G401.6 (cell line): ENCODE measurements around the gene AKR1D1.
"Not testable (repeated sequence)": the region's sequence is repeated elsewhere in the genome, so short reads cannot be mapped to it uniquely, and the experiment has no call there.

Source experiments
- FAIRE-seq: peaks from 2 replicates; lab custom pipeline; 2012; peaks lifted over from hg19 to GRCh38; lab: Jason Lieb, UNC

The AKR1D1 gene

DNA sequence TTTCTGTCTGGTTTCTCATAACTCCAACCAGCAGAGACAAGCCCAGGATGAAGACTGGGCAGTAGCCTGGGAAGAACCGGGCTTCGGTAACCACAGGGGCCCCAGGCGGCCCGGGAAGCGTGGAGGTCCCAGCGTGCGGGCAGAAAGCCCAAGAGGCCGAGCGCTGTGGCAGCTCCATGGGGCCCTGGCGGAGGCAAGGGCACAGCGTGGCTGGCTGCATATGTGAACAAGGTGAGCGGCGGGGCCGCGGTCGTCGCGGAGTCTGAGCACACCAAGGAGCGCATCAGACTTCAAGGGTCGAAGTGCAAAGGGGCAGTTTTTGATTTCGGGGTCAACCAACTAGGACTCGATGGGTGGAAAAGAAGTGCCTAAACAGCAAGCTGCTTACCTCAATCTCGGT lies 45.9 kb downstream of the AKR1D1 start:
- FAIRE-seq, result no peak

DNA sequence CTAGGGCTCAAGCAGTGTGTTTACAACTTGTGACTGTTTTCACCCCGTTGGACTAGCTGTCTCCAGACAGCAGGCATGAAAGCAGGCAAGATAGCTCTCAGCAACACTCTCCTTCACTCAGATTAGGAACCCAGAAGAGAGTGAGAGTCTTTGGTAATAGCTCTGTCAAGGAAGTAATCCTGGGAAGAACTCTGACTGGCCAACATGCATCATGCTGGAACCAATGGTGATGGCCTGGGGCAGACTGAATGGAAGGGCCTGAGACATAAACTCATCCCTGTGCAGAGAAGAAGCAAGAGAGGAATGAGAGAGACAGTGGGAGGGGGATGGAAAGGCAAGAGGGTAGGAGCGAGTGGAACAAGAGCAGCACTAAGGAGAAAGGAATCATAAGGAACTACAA lies 48.9 kb downstream of the AKR1D1 start:
- FAIRE-seq, result no peak

DNA sequence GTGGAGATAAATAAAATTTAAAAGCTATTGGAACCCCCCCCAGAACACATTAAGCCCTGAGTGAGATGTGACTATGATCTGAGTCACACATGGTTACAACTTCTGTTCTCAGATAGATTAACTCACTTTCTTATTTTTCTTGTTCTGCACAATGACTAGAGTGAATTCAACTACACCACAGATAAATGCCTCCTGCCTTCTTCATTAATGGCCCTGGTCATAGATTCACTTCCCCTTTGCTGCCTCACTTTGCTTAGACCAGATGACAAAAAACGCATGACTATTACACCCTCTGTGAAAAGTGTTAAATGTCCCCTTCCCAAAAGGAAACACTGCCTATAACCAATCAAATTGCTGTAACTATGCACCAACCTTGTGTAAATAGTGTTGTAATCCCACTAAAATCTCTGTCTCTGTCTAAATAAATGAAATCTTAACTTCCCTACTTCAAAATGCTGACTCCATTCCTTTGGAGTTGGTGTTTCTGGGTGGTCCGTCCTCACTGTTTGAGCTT lies 49.4 kb downstream of the AKR1D1 start:
- no peak for FAIRE-seq

DNA sequence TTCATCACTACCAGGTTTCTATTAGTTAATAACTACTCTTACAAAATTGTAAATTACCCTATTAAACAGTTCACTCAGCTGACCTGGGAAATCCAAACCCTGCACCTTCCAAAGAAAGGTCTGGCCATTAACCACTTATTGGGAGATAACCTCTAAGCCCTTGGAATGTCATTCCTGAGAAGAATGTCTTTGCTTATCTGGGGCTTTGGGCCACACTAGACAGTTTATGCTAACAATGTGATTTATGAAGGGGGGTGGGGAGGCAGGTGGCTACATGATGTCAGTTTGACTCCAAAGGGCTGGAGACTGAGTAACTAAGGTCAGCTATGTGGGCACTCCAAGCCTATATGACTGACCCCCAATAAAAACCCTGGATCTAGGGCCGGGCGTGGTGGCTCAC lies 50.7 kb downstream of the AKR1D1 start:
- no peak for FAIRE-seq

DNA sequence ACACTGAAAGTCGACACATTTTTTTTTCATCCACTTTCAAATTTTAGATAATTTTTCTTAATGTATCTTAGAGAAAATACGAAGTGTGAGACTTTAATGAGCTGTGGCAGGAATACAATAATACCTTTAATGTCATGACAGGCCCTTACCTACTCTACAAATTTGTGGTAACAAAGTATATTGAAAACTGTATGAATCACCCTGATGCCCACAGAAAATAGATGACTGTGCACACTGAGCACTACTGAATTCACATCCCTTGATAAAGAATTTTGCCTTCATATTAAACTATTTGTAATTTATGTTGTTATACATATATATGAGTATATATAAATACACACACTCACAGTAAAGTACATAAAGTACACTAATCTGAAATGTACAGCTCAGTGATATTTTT lies 51.7 kb downstream of the AKR1D1 start:
- no peak for FAIRE-seq

DNA sequence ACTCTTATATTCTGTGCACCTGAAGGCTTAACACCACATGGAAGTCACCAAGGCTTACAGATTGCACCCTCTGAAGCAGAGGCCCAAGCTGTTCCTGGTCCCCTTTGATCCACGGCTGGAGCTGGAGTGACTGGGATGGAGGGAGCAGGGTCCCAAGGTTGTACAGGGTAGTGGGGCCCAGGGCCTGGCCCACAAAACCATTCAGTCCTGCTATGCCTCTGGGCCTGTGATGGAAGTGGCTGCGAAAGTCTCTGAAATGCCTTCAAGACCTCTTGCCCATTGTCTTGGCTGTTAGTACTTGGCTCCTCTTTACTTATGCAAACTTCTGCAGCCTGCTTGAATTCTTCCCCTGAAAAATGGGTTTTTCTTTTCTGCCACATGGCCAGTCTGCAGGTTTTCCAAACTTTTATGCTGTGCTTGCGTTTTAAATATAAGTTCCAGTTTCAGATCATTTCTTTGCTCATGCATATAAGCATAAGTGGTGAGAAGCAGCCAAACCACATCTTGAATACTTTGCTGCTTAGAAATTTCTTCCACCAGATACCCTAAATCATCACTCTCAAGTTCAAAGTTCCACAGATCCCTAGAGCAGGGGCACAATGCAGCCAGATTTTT lies 53.4 kb downstream of the AKR1D1 start:
- FAIRE-seq, result no peak

DNA sequence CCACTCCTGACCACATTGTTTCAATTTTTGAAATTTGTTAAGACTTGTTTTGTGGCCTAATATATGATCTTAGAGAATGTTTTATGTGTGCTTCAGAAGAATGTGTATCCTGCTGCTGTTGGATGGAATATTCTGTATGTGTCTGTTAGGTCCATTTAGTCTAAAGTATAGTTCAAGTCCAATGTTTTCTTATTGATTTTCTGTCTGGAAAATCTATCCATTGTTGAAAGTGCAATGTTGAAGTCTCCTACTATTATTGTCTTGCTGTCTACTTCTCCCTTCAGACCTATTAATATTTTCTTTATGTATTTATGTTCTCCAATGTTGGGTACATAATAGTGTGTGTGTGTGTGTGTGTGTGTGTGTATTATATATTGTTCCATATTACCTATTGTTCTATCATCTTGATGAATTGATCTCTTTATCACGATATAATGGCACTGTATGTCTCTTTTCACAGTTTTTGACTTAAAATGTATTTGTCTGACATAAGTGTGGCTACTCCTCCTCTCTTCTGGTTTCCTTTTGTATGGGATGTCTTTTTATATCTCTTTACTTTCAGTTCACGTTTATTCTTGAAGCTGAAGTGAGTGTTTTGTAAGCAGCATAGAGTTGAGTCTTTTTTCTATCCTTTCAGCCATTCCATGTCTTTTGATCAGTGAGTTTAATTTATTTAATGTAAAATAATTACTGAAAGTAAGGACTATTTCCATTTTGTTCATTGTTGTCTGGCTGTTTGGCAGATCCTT lies 61.3 kb downstream of the AKR1D1 start:
- FAIRE-seq, result no peak

DNA sequence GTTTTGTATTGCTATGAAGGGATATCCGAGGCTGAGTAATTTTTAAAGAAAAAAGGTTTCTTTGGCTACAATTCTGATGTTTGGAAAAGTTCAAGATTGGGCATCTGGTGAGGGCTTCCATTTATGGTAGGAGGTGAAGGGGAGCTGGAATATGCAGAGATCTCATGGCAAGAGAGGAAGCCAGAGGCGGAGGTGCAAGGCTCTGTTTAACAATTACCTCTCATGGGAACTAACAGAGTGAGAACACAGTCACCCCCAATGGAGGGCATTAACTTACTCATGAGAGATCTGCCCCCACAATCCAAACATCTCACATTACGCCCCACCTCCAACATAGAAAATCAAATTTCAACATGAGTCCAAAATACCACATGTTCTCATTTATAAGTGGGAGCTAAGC lies 62.0 kb downstream of the AKR1D1 start:
- no peak for FAIRE-seq

DNA sequence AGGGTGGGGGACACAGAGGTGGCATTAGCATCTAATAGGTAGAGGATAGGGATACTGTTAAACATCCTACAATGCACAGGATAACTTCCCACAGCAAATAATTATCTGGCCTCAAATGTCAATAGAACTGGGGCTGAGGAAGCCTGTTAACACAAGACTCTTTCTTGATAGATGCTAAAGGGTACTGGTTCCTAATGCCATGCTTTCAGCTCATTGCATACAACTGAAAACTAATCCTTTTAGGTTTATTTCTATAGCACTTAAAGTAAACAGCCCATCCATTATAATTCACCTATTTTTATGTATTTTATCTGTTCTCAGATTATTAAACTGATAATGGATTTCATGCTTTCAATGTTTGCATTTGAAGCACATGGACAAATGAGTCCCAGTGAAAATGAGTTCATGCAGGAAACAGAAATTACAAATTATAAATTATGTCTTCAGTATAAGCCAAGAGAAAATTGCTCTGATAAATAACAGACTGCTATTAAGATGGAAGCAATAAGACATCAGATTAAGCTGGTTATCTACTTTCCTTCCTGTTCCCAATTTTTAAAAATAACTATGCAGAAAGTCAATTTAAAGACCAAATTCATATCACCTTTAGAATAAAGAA lies 66.4 kb downstream of the AKR1D1 start:
- no peak for FAIRE-seq

DNA sequence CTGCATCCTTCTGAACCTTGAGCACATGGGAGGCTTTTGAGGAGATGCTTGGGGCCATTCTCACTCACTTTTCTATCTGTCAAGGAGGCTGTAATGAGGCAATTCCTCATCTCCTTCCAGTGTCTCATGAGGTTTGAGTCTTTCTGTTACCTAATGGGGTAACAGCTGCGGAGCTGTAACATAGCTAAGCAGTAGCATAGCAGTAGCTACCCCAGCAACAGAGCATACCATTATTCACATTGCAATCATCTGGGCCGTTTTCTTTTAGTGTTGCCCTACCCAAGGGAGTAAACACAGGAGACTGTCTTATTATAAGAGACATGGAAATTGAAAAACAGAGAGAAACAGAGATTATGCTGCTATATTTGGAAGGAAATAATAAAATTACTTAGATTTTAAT lies 68.7 kb downstream of the AKR1D1 start:
- no peak for FAIRE-seq

DNA sequence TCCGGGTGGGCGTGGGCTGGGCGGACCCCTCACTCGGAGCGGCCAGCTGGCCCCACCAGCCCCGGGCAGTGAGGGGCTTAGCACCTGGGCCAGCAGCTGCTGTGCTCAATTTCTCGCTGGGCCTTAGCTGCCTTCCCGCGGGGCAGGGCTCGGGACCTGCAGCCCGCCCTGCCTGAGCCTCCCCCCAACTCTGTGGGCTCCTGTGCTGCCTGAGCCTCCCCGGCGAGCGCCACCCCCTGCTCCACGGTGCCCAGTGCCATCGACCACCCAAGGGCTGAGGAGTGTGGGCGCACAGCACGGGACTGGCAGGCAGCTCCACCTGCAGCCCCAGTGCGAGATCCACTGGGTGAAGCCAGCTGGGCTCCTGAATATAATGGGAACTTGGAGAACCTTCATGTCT lies 70.0 kb downstream of the AKR1D1 start:
- not testable (repeated sequence) for FAIRE-seq

DNA sequence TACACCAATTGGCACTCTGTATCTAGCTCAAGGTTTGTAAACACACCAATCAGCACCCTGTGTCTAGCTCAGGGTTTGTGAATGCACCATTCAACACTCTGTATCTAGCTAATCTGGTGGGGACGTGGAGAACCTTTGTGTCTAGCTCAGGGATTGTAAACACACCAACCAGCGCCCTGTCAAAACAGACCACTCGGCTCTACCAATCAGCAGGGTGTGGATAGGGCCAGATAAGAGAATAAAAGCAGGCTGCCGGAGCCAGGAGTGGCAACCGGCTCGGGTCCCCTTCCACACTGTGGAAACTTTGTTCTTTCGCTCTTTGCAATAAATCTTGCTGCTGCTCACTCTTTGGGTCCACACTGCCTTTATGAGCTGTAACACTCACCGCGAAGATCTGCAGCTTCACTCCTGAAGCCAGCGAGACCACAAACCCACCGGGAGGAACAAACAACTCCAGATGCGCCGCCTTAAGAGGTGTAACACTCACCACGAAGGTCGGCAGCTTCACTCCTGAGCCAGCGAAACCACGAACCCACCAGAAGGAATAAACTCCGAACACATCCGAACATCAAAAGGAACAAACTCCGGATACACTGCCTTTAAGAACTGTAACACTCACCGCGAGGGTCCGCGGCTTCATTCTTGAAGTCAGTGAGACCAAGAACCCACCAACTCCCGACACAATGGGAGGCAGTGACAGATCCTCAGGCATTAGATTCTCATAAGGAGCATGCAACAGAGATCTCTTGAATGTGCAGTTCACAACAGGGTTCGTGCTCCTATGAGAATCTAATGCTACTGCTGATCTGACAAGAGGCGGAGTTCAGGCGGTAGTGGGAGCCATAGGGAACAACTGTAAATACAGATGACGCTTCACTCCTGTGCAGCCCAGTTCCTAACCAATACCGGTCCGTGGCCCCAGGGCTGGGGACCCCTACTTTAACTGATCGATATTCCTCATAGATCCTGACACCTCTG lies 70.8 kb downstream of the AKR1D1 start:
- not testable (repeated sequence) for FAIRE-seq

DNA sequence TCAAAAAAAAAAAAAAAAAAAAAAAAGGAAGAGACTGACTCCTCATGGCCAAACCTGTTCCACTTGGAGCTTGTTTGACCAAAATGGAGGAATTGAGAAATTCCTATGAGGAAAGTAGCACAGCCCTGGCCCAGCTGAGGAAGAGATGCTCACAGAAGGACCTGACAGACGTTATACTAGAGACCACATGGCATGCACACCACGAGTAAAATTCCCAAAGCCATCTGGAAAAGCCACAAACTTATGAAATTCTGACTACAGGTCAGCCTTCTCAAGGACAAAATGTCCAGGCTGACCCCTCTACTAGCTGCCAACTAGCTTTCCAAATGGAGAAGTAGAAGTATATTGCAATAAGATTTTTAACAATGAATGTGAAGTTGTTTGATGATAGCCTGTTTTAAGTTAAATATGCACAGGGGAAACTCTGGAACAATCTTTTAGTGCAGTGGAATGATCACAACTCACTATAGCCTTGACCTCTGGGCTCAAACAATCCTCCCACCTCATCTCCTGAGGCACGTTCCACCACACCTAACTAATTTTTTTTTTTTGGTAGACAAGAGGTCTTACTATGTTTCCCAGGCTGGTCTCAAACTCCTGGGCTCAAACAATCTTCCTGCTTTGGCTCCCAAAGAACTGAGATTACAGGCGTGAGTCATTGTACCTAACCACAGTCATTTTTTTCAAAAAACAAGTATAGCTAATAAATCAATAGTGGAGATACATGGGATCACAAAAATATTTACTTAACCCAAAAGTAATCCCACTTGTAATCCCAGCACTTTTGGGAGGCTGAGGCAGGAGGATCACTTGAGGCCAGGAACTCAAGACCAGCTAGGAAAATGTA lies 75.7 kb downstream of the AKR1D1 start:
- no peak for FAIRE-seq

DNA sequence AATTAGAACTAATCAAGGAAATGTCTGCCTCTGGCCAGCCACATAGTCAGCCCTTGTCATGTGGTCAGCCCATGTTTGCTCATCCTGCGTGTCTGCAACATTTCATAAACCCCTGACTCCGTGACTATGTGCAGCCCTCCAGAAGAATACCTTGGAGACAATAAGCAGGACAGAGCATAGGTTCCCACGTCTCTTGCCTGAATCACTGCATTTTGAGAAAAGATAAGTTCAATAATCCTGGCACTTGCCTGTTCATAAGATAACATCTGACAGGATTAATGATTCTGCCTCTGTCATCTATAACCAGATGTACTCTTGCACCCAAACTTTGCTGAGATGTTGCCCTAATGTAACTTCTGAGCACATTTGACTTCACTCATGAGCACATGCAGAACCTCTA lies 78.4 kb downstream of the AKR1D1 start:
- no peak for FAIRE-seq

DNA sequence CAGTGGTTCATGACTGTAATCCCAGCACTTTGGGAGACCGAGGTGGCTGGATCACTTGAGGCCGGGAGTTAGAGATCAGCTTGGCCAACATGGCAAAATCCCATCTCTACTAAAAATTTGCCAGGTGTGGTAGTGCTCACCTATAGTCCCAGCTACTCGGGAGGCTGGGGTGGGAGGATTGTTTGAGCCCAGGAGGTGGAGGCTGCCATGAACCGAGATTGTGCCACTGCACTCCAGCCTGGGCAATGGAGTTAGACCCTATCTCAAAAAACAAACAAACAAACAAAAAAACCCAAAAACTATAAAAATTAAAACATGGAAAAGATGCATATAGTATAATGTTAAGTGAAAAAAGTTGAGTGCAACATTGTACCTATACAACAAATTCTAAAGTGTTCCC lies 81.4 kb downstream of the AKR1D1 start:
- FAIRE-seq, result no peak

DNA sequence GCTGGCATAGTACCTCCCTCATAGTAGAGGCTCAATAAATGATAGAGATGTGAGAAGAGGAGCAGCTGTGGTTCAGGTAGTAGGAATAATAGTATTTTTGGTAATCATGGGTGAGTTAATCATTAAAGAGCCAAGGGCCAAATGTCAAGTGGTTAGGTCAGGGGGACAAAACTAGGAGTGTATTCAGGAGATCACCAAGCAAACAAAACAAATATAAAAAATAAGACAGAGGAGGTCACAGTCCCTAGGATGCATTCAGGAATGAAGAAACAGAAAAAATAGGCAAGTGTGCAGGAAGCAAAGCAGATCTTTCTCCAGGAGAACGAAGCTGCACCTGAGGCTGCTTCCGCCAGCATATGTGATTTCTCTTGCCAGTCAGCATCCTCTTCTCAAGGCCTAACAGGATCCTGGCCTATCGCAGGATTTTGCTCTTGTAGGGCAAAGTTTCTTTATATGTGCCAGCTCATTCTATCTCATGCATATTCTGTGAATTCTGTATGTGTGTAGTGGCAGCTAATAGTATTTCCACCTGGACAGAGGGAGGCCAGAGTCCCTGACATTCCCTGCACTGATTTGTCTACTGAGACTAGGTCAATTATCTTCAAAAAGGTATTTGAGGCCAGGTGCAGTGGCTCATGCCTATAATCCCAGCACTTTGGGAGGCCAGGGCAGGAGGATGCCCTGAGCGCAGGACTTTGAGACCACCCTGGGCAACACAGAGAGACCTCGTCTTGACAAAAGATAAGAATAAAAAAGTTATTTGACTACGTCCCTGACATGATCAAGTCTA lies 82.7 kb downstream of the AKR1D1 start:
- no peak for FAIRE-seq

DNA sequence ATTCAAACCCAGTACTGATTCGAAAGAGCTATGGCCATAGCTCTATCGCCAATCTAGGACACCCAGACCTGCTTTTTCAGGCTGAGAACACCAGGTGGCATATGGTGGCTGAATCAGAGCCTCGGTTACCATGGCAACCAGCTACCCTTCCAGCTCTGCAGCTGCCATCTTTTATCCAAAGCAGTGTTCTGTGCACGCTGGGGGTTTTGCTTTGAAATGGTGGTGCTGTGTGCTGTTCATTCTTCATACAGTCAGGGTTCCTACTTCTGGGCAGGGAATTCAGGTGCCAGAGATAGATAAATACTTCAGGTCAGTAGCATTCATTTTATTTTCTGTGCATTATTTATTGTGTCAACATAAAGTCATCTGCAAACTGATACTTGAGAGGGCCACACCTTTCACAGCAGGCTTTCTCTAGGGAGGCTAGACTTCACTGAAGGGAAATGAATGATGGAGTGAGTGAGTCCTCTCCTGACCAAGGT lies 85.4 kb downstream of the AKR1D1 start:
- peak; percentile 78 for FAIRE-seq

DNA sequence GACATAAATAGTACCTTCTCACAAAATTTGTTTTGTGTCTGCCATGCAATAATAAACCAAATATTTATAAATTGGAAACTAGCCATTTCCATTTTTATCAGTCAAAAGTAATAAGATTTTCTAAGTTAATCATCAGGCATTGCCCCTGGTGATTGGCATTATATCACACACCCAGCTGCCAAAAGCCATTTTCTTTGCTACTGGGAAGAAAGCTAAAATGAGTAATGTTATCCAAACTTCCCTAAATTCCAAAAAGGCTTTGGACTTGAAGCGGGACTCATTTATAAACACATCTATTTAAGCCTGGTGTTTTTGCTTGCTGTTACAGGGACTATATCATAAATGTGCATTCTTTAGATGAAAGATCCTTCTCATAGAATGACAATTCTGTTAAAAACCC lies 86.0 kb downstream of the AKR1D1 start:
- no peak for FAIRE-seq

DNA sequence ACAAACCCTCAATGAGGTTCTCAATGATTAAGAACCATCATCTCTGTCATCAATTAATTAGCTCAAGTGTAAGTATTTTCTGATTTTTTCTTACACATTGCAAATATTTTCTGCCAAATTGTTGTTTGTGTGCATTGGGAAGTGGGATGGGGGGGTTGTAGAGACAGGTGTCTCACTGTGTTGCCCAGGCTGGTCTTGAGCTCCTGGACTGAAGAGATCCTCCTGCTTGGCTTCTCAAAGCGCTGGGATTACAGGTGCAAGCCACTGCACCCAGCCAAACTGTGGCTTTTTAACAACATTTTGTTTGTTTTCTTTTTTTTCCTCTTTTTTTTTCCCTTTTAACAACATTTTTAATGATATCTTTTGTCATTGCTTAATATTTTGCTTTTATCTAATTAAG lies 87.5 kb downstream of the AKR1D1 start:
- FAIRE-seq, result no peak

DNA sequence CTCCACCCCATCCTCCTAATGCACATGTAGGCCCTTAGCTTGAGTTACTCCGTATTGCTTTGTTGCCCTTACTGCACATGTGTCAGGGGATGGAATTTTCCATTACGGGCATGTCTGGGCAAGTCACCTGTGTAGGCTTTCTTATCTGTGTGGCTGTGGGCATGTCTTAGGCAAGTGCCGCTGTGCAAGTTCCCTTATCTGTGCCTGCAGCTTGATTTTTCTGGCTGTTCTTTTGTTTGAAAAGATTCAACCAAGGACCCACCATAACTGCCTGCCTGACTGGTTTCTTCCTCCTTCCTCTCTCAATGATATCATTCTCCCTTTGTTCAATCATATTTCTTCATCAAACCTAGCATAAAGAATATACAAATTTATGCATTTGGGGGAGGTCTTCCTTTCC lies 88.5 kb downstream of the AKR1D1 start:
- FAIRE-seq, result no peak
